Erythroblast (primary cell): ENCODE measurements around the gene DNASE1.

Source experiments
- GATA1 ChIP-seq: IDR thresholded peaks from 2 replicates; pipeline ENCODE4 v1.6.1; 2011; ENCODE audit warnings: low read depth, mild to moderate bottlenecking, control low read depth, low read length, moderate library complexity
- POLR2A ChIP-seq: IDR thresholded peaks from 2 replicates; pipeline ENCODE4 v1.6.1; 2011; ENCODE audit warnings: mild to moderate bottlenecking, low read length

- TF ChIP-seq POLR2A (no peak), GATA1 (no peak)
Measured at GRCh38 chr16:3690470-3690928, 36.0 kb downstream of the DNASE1 start.
